ES-I3 (cell line): ENCODE results near the gene RAP1B.
A peak's percentile ranks its signal among the peaks of the same experiment; 100 is the strongest.

ENCODE experiments used
- H3K36me3 ChIP-seq: 2 replicates; pipeline ENCODE4 v1.6.1; 2013; ENCODE audit warnings: mild to moderate bottlenecking, low read length, control low read depth, moderate library complexity; ENCODE audit not compliant: insufficient read depth
- H3K4me1 ChIP-seq: 2 replicates; pipeline ENCODE4 v1.6.1; 2013; ENCODE audit warnings: mild to moderate bottlenecking, control low read depth, low read length; ENCODE audit not compliant: insufficient read depth
- H3K9ac ChIP-seq: 2 replicates; pipeline ENCODE4 v1.6.1; 2013; ENCODE audit warnings: low read depth, mild to moderate bottlenecking, low read length, moderate library complexity
- H3K9me3 ChIP-seq: 2 replicates; pipeline ENCODE4 v1.6.1; 2013; ENCODE audit warnings: mild to moderate bottlenecking, low read length, moderate library complexity; ENCODE audit not compliant: control insufficient read depth, insufficient read depth

The RAP1B gene

GRCh38 chr12:68610370-68611093 is at the start of gene RAP1B:
RAP1B (plus strand) TSS chr12:68610899; CDS start chr12:68648725, 37,826 bp downstream.
- Histone ChIP-seq H3K4me1 (peaks cover 9% of the 10 kb centered on the region), H3K36me3 (no peaks in the 10 kb centered on the region; the same call in 1 of the 2 replicates), H3K9me3 (no peaks in the 10 kb centered on the region), H3K9ac (peak within 1 kb of the TSS; percentile 92)

GRCh38 chr12:68561830-68562229 is 48.9 kb upstream of the RAP1B start:
- no peaks in the 10 kb centered on the region for H3K36me3 ChIP-seq
- peaks cover 14% of the 10 kb centered on the region; the same call in 1 of the 2 replicates for H3K4me1 ChIP-seq
- no peak overlapping the region for H3K9ac ChIP-seq
- H3K9me3 ChIP-seq: no peaks in the 10 kb centered on the region

GRCh38 chr12:68564166-68564565 is 46.5 kb upstream of the RAP1B start:
- Histone ChIP-seq H3K9me3 (no peaks in the 10 kb centered on the region; the same call in 1 of the 2 replicates), H3K9ac (no peak overlapping the region), H3K4me1 (peaks cover 12% of the 10 kb centered on the region; the same call in 1 of the 2 replicates), H3K36me3 (no peaks in the 10 kb centered on the region)

- Histone ChIP-seq H3K9ac (no peak overlapping the region), H3K9me3 (no peaks in the 10 kb centered on the region; the same call in 1 of the 2 replicates), H3K36me3 (no peaks in the 10 kb centered on the region), H3K4me1 (peaks cover 5% of the 10 kb centered on the region; the same call in 1 of the 2 replicates)
Observed at GRCh38 chr12:68565391-68565903, 45.3 kb upstream of the RAP1B start.

- Histone ChIP-seq H3K4me1 (no peaks in the 10 kb centered on the region), H3K9ac (no peak overlapping the region), H3K9me3 (no peaks in the 10 kb centered on the region; the same call in 1 of the 2 replicates), H3K36me3 (no peaks in the 10 kb centered on the region)
Observed at GRCh38 chr12:68568922-68569569, 41.7 kb upstream of the RAP1B start.

- Histone ChIP-seq H3K9me3 (no peaks in the 10 kb centered on the region; the same call in 1 of the 2 replicates), H3K36me3 (no peaks in the 10 kb centered on the region), H3K9ac (no peak overlapping the region), H3K4me1 (no peaks in the 10 kb centered on the region)
Observed at GRCh38 chr12:68572661-68573060, 38.0 kb upstream of the RAP1B start.

GRCh38 chr12:68573406-68573805 is 37.3 kb upstream of the RAP1B start:
- Histone ChIP-seq H3K9ac (no peak overlapping the region), H3K9me3 (no peaks in the 10 kb centered on the region; the same call in 1 of the 2 replicates), H3K4me1 (no peaks in the 10 kb centered on the region), H3K36me3 (no peaks in the 10 kb centered on the region)

- H3K9ac ChIP-seq: no peak overlapping the region
- no peaks in the 10 kb centered on the region for H3K36me3 ChIP-seq
- no peaks in the 10 kb centered on the region for H3K4me1 ChIP-seq
- no peaks in the 10 kb centered on the region for H3K9me3 ChIP-seq
Observed at GRCh38 chr12:68577949-68578348, 32.8 kb upstream of the RAP1B start.

GRCh38 chr12:68578765-68579164 is 31.9 kb upstream of the RAP1B start:
- no peaks in the 10 kb centered on the region for H3K9me3 ChIP-seq
- no peak overlapping the region for H3K9ac ChIP-seq
- no peaks in the 10 kb centered on the region for H3K36me3 ChIP-seq
- H3K4me1 ChIP-seq: no peaks in the 10 kb centered on the region

GRCh38 chr12:68579254-68579653 is 31.4 kb upstream of the RAP1B start:
- no peaks in the 10 kb centered on the region for H3K36me3 ChIP-seq

GRCh38 chr12:68580911-68581310 is 29.8 kb upstream of the RAP1B start:
- no peaks in the 10 kb centered on the region; the same call in 1 of the 2 replicates for H3K4me1 ChIP-seq
- H3K9ac ChIP-seq: no peak overlapping the region
- 0 out of 2 replicates have a peak, but pooled peaks cover 1% of the 10 kb centered on the region for H3K9me3 ChIP-seq
- no peaks in the 10 kb centered on the region for H3K36me3 ChIP-seq

More at GRCh38 chr12:68579254-68579653, 31.4 kb upstream of the RAP1B start:
- Histone ChIP-seq H3K9ac (no peak overlapping the region), H3K4me1 (no peaks in the 10 kb centered on the region), H3K9me3 (no peaks in the 10 kb centered on the region)

- no peak overlapping the region for H3K9ac ChIP-seq
- no peaks in the 10 kb centered on the region; the same call in 1 of the 2 replicates for H3K4me1 ChIP-seq
- H3K9me3 ChIP-seq: 0 out of 2 replicates have a peak, but pooled peaks cover 3% of the 10 kb centered on the region
- H3K36me3 ChIP-seq: no peaks in the 10 kb centered on the region
Observed at GRCh38 chr12:68581926-68582325, 28.8 kb upstream of the RAP1B start.

- Histone ChIP-seq H3K9ac (no peak overlapping the region), H3K9me3 (peaks cover 15% of the 10 kb centered on the region), H3K36me3 (no peaks in the 10 kb centered on the region)
Observed at GRCh38 chr12:68585966-68586365, 24.7 kb upstream of the RAP1B start.

GRCh38 chr12:68587448-68587873 is 23.2 kb upstream of the RAP1B start:
- no peaks in the 10 kb centered on the region for H3K36me3 ChIP-seq
- peaks cover 15% of the 10 kb centered on the region for H3K9me3 ChIP-seq
- H3K4me1 ChIP-seq: no peaks in the 10 kb centered on the region; the same call in 1 of the 2 replicates
- no peak overlapping the region for H3K9ac ChIP-seq

More at GRCh38 chr12:68585966-68586365, 24.7 kb upstream of the RAP1B start:
- H3K4me1 ChIP-seq: no peaks in the 10 kb centered on the region; the same call in 1 of the 2 replicates
